Left renal cortex interstitium (tissue), 4 donors: Measurements from ENCODE around the gene PCA3. TPM values are rescaled to one million over a fixed set of nuclear protein-coding genes. Genes with fewer than 3 reads are reported as not detected.

ENCODE experiments used
- DNase-seq, 4 donors: peaks; one replicate each; pipeline ENCODE4 v3.0.0-alpha.2; 2013; ENCODE audit warnings: low read depth in 4 of 4, low spot score in 2 of 4, missing footprints in 1 of 4
- polyA plus RNA-seq, 4 donors: library from polyadenylated mRNA; unstranded; fragments of 120-200 nt; gene quantifications; one replicate each; pipeline ENCODE4 v1.2.1, GENCODE V29; 2013; ENCODE audit not compliant: insufficient read length in 4 of 4

PCA3 gene
- polyA plus RNA-seq, 4 donors = 0.18 to 1.5 (median 0.70) TPM

DNA sequence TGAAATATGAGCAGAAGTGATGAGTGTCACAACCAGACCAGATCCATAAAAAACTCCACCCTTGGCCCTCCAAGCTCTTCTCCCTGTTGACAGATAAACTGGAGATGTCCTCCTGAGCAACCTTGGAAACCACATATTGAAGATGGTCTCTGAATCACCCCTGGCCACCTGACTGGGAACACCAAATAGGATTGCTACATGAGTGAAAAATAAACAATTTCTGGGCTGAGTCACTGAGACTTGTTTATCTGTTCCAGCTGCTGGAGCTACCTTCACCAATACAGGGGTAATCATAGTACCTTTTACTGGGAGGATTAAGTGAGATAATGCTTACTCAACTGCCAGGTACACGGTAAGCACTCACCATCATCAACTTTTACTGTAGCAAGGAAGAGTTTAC, 53.3 kb downstream of the PCA3 start:
- DNase-seq = no peak

DNA sequence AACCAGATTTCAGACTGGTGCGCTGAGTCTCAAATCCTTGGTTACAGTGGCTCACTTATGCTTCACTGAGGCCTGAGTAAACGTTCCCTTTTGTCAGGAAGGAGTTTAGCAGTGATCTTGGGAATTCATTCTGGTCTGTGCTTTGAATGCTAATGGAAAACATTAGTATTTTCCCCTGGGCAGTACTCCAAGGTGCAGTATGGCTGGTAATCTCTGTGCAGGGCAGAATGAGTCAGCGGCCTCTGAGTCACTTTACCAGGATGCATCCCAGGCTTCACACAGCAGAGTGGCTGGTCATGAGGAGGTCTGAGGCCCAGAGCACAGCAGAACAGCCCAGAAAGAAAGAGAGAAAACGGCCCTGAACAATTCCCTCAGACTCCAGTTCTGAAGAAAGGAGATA, 54.0 kb downstream of the PCA3 start:
- DNase-seq = peak in 1 of 4 donors; percentile 10

DNA sequence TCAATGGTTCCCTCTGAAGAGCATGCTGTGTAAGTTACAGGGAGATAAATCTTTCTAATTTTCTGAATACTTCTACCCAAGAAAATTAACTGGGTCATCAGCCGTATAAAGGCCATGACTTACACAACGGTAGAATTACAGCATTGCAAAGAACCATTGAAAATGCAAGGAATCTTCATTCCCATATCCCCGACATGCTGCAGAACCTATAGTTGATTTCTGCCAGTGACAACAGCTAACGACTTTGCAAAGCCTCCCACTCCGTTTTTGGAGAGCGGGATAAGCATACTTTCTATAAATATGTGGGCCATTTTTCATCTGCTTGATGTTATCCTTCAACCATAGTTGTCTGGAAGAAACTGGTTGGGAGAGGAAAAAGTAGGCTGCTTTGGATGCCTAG, 56.2 kb downstream of the PCA3 start:
- no peak for DNase-seq

DNA sequence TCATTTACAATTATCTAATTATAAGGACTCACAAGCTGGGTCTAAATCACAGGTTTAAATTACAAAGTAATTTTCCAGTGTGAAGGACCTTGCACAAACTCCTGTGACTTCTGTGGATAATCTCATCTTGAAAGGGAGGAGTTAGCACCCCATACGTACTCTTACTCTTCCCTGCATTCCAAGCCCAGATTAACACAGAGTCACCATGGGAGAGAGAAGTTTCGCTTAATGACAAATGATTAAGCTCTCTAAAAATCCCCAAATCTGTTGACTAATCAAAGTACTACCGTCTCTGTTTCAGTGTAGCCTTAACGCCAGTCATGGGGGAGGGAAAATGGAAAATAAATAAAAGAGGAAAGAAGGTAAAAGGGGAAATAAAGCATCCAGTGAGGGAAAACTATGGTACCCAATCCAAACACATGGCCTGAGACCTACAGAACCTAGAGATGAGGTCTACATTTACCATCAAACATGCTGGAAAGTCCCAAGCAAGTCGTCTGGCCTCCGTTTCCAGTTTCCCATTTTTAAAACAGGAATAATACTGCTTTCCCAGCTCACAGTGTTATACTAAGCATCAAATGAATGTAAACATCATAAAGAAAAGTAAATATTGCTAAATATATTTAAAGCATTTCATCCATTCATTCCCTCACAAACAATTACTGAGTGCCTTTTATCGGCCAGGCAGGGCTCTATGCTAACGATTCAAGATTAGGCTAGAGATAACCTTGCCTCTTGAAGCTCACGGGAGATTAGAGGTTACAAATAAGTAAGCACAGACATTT, 63.2 kb downstream of the PCA3 start:
- no peak for DNase-seq

DNA sequence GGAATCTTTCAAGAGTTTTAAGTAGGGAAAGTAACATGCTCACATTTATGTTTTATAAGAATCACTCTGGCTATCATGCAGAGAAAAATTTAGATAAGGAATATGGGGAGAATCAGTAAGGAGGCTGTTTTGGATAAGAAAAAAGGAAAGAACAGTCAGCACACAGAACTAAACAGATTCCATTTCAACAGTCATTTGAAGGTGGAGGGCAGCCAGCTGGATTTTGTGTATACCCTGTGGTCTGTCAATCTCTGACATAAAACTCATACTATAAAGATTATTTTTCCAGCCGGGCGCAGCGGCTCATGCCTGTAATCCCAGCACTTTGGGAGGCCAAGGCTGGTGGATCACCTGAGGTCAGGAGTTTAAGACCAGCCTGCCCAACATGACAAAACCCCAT, 64.2 kb downstream of the PCA3 start:
- DNase-seq = no peak

DNA sequence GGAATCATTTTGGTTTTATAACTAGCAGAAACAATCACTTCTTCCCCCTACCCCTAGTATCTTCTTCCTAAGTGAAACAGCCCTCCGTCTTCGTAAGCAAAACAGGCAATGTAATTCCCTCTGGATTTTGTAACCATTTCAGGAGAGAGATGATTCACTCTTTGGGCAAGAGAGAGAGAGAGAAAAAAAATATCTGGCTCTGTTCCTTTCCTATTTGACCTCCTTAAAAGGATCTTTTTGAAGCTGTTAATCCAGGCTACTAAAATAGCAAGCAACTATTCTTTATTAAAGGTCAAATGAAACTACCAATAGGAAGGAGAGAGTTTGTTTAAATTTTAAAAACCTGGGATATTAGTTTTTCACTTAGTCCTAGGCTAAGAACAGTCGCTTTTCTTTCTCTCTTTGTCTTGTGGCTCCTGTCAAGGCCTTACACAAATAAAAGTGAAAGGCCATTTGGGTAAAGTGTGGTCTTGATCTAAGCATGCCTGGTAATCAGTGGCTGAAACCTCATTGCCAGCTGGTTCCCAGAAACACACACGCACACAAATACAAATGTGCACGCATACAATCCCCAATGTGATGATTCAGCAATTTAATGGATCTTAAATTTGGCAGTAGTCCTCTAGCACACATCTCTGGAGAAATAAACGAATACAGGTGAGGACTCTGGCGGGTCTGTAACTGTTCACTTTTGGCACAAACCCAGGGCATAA, 71.5 kb downstream of the PCA3 start:
- no peak for DNase-seq

Other genes with a start within 250 kb of the PCA3 start
- 10 to 100 TPM in 3 of 4 donors, 1 to 10 TPM in 1; 9.0 to 16.3 (median 11.1) TPM for gene PRUNE2, start 141.7 kb downstream of the PCA3 start, polyA plus RNA-seq